GM12865 (cell line): ENCODE measurements around the gene SAMD13.
A peak's percentile ranks its signal among the peaks of the same experiment; 100 is the strongest.

ENCODE experiments used
- DNase-seq: peaks from one replicate; pipeline ENCODE4 v3.0.0; 2010; ENCODE audit warnings: low read depth
- H3K4me3 ChIP-seq: 2 replicates; pipeline ENCODE4 v1.5.1; 2011; ENCODE audit warnings: mild to moderate bottlenecking, low read depth, low read length, control low read depth
- CTCF ChIP-seq: IDR thresholded peaks from 2 replicates; pipeline ENCODE4 v1.5.1; 2011; ENCODE audit warnings: low read length, control low read depth, low read depth, inconsistent platforms; ENCODE audit not compliant: insufficient read depth; ENCODE audit errors: missing control alignments

The SAMD13 gene

GRCh38 chr1:84294751-84295150, 6.8 kb upstream of the SAMD13 start:
- no peak overlapping the region for H3K4me3 ChIP-seq
- TF ChIP-seq CTCF = no peak
- no peak for DNase-seq

- DNase-seq = no peak
- peak overlapping the region; percentile 76 for H3K4me3 ChIP-seq
- TF ChIP-seq CTCF = no peak
Measured at GRCh38 chr1:84297546-84298244, 3.8 kb upstream of the SAMD13 start.

- peak; percentile 63 for DNase-seq
- no peak for TF ChIP-seq CTCF
- peak overlapping the region; percentile 76 for H3K4me3 ChIP-seq
Measured at GRCh38 chr1:84298328-84298683, 3.2 kb upstream of the SAMD13 start.

GRCh38 chr1:84298684-84299535, 2.6 kb upstream of the SAMD13 start:
- H3K4me3 ChIP-seq = peak overlapping the region; percentile 76
- TF ChIP-seq CTCF = no peak
- DNase-seq = peak; percentile 45

GRCh38 chr1:84299536-84300170, 1.9 kb upstream of the SAMD13 start:
- H3K4me3 ChIP-seq = peak overlapping the region; percentile 76
- DNase-seq = no peak
- TF ChIP-seq CTCF = no peak

- DNase-seq = no peak
- no peak for TF ChIP-seq CTCF
- no peak overlapping the region for H3K4me3 ChIP-seq
Measured at GRCh38 chr1:84300501-84300900, 1.0 kb upstream of the SAMD13 start.
